ENCODE results near the gene VPS18. TPM values are rescaled to one million over a fixed set of nuclear protein-coding genes. Genes with fewer than 3 reads are reported as not detected.
"Not testable (repeated sequence)": the region's sequence is repeated elsewhere in the genome, so short reads cannot be mapped to it uniquely, and the experiment has no call there.

The VPS18 gene
- total RNA-seq (2014; rRNA removed; shearing (Covaris generic); ENCODE audit: low replicate concordance): 20.5 and 23.9 TPM in 2 replicates

GRCh38 chr15:40893733-40894680, at the start of gene VPS18:
TSS of gene VPS18 (plus strand) at chr15:40894450. CDS start at chr15:40894769, 319 bp downstream.
- in situ Hi-C loops (cut with HindIII; ENCODE audit: low pct_unique_long_range_greater_than_20kb, low sequenced_read_pairs): no loop called here
- peak; percentile 93 for DNase-seq (ENCODE audit: low read depth)

GRCh38 chr15:40844696-40845030, 49.6 kb upstream of the VPS18 start:
- DNase-seq (ENCODE audit: low read depth): no peak
- in situ Hi-C loops (cut with HindIII; ENCODE audit: low pct_unique_long_range_greater_than_20kb, low sequenced_read_pairs): no loop called here

- no peak for DNase-seq (ENCODE audit: low read depth)
- in situ Hi-C loops (cut with HindIII; ENCODE audit: low pct_unique_long_range_greater_than_20kb, low sequenced_read_pairs): no loop called here
Observed at GRCh38 chr15:40845036-40845435, 49.2 kb upstream of the VPS18 start.

- DNase-seq (ENCODE audit: low read depth): peak; percentile 33
- in situ Hi-C loops (cut with HindIII; ENCODE audit: low pct_unique_long_range_greater_than_20kb, low sequenced_read_pairs): no loop called here
Observed at GRCh38 chr15:40845511-40846284, 48.6 kb upstream of the VPS18 start.

GRCh38 chr15:40846841-40847222, 47.4 kb upstream of the VPS18 start:
- in situ Hi-C loops (cut with HindIII; ENCODE audit: low pct_unique_long_range_greater_than_20kb, low sequenced_read_pairs): no loop called here
- no peak for DNase-seq (ENCODE audit: low read depth)

GRCh38 chr15:40847223-40847961, 46.9 kb upstream of the VPS18 start:
- in situ Hi-C loops (cut with HindIII; ENCODE audit: low pct_unique_long_range_greater_than_20kb, low sequenced_read_pairs): no loop called here
- peak; percentile 76 for DNase-seq (ENCODE audit: low read depth)

GRCh38 chr15:40850576-40851112, 43.6 kb upstream of the VPS18 start:
- in situ Hi-C loops (cut with HindIII; ENCODE audit: low pct_unique_long_range_greater_than_20kb, low sequenced_read_pairs): no loop called here

GRCh38 chr15:40852529-40852928, 41.7 kb upstream of the VPS18 start:
- in situ Hi-C loops (cut with HindIII; ENCODE audit: low pct_unique_long_range_greater_than_20kb, low sequenced_read_pairs): no loop called here

More at GRCh38 chr15:40850576-40851112, 43.6 kb upstream of the VPS18 start:
- DNase-seq (ENCODE audit: low read depth): no peak

GRCh38 chr15:40853241-40853890, 40.9 kb upstream of the VPS18 start:
- in situ Hi-C loops (cut with HindIII; ENCODE audit: low pct_unique_long_range_greater_than_20kb, low sequenced_read_pairs): no loop called here
- no peak for DNase-seq (ENCODE audit: low read depth)

More at GRCh38 chr15:40852529-40852928, 41.7 kb upstream of the VPS18 start:
- DNase-seq (ENCODE audit: low read depth): no peak

- DNase-seq (ENCODE audit: low read depth): no peak
- in situ Hi-C loops (cut with HindIII; ENCODE audit: low pct_unique_long_range_greater_than_20kb, low sequenced_read_pairs): no loop called here
Observed at GRCh38 chr15:40854161-40854560, 40.1 kb upstream of the VPS18 start.

GRCh38 chr15:40855706-40856234, 38.5 kb upstream of the VPS18 start:
- in situ Hi-C loops (cut with HindIII; ENCODE audit: low pct_unique_long_range_greater_than_20kb, low sequenced_read_pairs): no loop called here
- no peak for DNase-seq (ENCODE audit: low read depth)

GRCh38 chr15:40856746-40857145, 37.5 kb upstream of the VPS18 start:
- no peak for DNase-seq (ENCODE audit: low read depth)
- in situ Hi-C loops (cut with HindIII; ENCODE audit: low pct_unique_long_range_greater_than_20kb, low sequenced_read_pairs): no loop called here

GRCh38 chr15:40857601-40858341, 36.5 kb upstream of the VPS18 start:
- peak; percentile 57 for DNase-seq (ENCODE audit: low read depth)
- in situ Hi-C loops (cut with HindIII; ENCODE audit: low pct_unique_long_range_greater_than_20kb, low sequenced_read_pairs): no loop called here

GRCh38 chr15:40858706-40859105, 35.5 kb upstream of the VPS18 start:
- no peak for DNase-seq (ENCODE audit: low read depth)
- in situ Hi-C loops (cut with HindIII; ENCODE audit: low pct_unique_long_range_greater_than_20kb, low sequenced_read_pairs): no loop called here

- in situ Hi-C loops (cut with HindIII; ENCODE audit: low pct_unique_long_range_greater_than_20kb, low sequenced_read_pairs): no loop called here
- peak; percentile 65 for DNase-seq (ENCODE audit: low read depth)
Observed at GRCh38 chr15:40859206-40859851, 34.9 kb upstream of the VPS18 start.

- in situ Hi-C loops (cut with HindIII; ENCODE audit: low pct_unique_long_range_greater_than_20kb, low sequenced_read_pairs): not testable (repeated sequence)
Observed at GRCh38 chr15:40861147-40861546, 33.1 kb upstream of the VPS18 start.

More at GRCh38 chr15:40861147-40861546, 33.1 kb upstream of the VPS18 start:
- DNase-seq (ENCODE audit: low read depth): not testable (repeated sequence)
